ENCODE data around the gene FLAD1.

DNA sequence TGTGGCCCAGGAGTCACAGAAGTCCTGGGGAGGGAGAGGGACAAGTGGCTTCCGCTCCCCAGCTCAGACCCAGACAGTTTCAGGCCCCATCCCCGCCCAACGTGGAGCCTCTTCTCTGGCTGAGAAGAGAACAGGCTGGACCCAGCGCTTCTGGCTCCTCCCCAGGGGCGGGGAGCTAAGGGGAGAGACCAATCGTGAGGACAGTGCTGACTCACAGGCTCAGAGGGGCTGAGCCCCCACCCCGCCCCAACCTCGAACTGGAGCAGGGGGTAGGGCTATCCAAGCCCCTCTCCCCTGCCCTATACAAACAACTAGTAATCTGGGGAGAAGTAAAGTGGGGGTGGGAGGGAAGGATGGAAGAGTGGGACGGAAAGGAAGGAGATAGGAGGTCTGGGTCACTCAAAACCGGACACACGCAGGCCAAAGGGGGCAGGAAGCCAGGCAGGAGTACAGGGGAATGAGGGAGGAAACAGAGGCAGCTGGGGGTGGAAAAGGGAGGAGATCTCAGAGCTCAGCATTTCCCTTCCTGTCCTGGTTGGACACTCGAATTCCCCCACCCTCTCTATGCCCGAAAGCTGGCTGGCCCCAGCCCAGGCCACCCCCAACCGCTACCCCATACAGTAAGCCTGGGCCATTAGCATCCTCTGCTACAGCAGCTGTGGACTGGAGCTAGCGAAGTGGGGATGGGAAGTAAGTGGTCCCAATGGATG, 12.4 kb upstream of the FLAD1 start, which contains the start of gene SHC1:
- no peak for TF ChIP-seq CTCF (IDR thresholded peaks at IDR 0.05)
- peak; percentile 82 for TF ChIP-seq POLR2AphosphoS5 (IDR thresholded peaks at IDR 0.05; ENCODE audit: low read depth, low read length)
- TF ChIP-seq SIN3A (IDR thresholded peaks at IDR 0.05; ENCODE audit: borderline replicate concordance, insufficient read depth, low read depth, low read length) = no peak

Data from Panc1 (cell line).